ENCODE measurements around the gene PASK. TPM values are rescaled to one million over a fixed set of nuclear protein-coding genes. Genes with fewer than 3 reads are reported as not detected.

The PASK gene
- total and polyA plus RNA-seq, 2 donors (not counting 1 experiment from before 2014, with no cell fraction given) = 48.2 to 144 TPM

GRCh38 chr2:241140445-241140840 lies 8.8 kb downstream of the PASK start:
- no peaks in the 10 kb centered on the region for H3K9me3 Mint-ChIP-seq (ENCODE audit: insufficient read depth)
- intact Hi-C loops (cut with micrococcal nuclease) = no loop called here
- Histone ChIP-seq H3K27ac (ENCODE audit: low read length in 2 of 2) (no peak overlapping the region), H3K79me2 (ENCODE audit: control insufficient read depth, insufficient read depth, low read length) (peaks cover 35% of the 10 kb centered on the region), H3K4me2 (replicated peaks; ENCODE audit: low read depth, low read length, poor library complexity, severe bottlenecking) (no peak overlapping the region), H3K9me3 (ENCODE audit: control extremely low read depth in 1 of 3, control insufficient read depth in 2 of 3, insufficient read depth in 1 of 3, low read length in 2 of 3) (no peaks in the 10 kb centered on the region), H4K20me1 (ENCODE audit: control insufficient read depth, insufficient read depth, low read length, poor library complexity, severe bottlenecking) (no peaks in the 10 kb centered on the region), H3K27me3 (replicated peaks in 1 of 4; ENCODE audit: control extremely low read depth in 1 of 4, control insufficient read depth in 3 of 4, insufficient read depth in 4 of 4, low read length in 3 of 4) (no peaks in the 10 kb centered on the region), H3K9ac (ENCODE audit: low read length) (no peak overlapping the region), H3K4me3 (ENCODE audit: control extremely low read depth in 1 of 5, extremely low read depth in 1 of 5, insufficient read depth in 1 of 5, low read depth in 2 of 5, low read length in 4 of 5) (no peak overlapping the region), H3K36me3 (replicated peaks in 1 of 2; ENCODE audit: control extremely low read depth in 1 of 2, control insufficient read depth in 1 of 2, extremely low read depth in 1 of 2, insufficient read depth in 2 of 2, low read length in 1 of 2) (peaks cover 0 to 35% of the 10 kb centered on the region in 2 experiments), H2AFZ (ENCODE audit: insufficient read depth, low read depth, low read length, poor library complexity, severe bottlenecking) (no peak overlapping the region), H3K4me1 (ENCODE audit: control insufficient read depth in 2 of 2, insufficient read depth in 2 of 2, low read length in 2 of 2) (no peaks in the 10 kb centered on the region)
- no peaks in the 10 kb centered on the region for H3K4me1 Mint-ChIP-seq
- no peaks in the 10 kb centered on the region for H3K27me3 Mint-ChIP-seq
- TF ChIP-seq CTCF (IDR thresholded peaks at IDR 0.05) = no peak
- no peak for TF ChIP-seq EZH2 (IDR thresholded peaks at IDR 0.05; ENCODE audit: borderline replicate concordance, insufficient read depth, low read depth, low read length, poor library complexity, severe bottlenecking)
- POLR2A ChIA-PET = interaction anchor here (1.7 kb wide), 1 partner anchor 10 kb away, joined by 4 read pairs; no protein-coding TSS in a partner anchor
- ATAC-seq (ENCODE audit: low read depth) (no peak), DNase-seq (no peak)
- WGBS (ENCODE audit: insufficient coverage) = 98% methylated on average over 10 of the region's 10 CpGs
- H3K27ac Mint-ChIP-seq = no peak overlapping the region
- no peak overlapping the region for H3K4me3 Mint-ChIP-seq
- CTCF ChIA-PET = no interaction called here

- no peaks in the 10 kb centered on the region for H3K4me1 ChIP-seq (ENCODE audit: control insufficient read depth in 2 of 2, insufficient read depth in 2 of 2, low read length in 2 of 2)
- 96% methylated on average over 22 of the region's 24 CpGs for WGBS (ENCODE audit: insufficient coverage)
- intact Hi-C loops (cut with micrococcal nuclease) = no loop called here
- TF ChIP-seq CTCF (IDR thresholded peaks at IDR 0.05) (no peak), EZH2 (IDR thresholded peaks at IDR 0.05; ENCODE audit: borderline replicate concordance, insufficient read depth, low read depth, low read length, poor library complexity, severe bottlenecking) (no peak)
- H3K4me3 ChIP-seq (ENCODE audit: control extremely low read depth in 1 of 5, extremely low read depth in 1 of 5, insufficient read depth in 1 of 5, low read depth in 2 of 5, low read length in 4 of 5) = no peak overlapping the region
- ChIA-PET CTCF (no interaction called here), POLR2A (interaction anchor here (1.7 kb wide), 1 partner anchor 9 kb away, joined by 4 read pairs; no protein-coding TSS in a partner anchor)
- H3K27ac ChIP-seq (ENCODE audit: low read length in 2 of 2) = no peak overlapping the region
- peaks cover 35% of the 10 kb centered on the region for H3K79me2 ChIP-seq (ENCODE audit: control insufficient read depth, insufficient read depth, low read length)
- H2AFZ ChIP-seq (ENCODE audit: insufficient read depth, low read depth, low read length, poor library complexity, severe bottlenecking) = no peak overlapping the region
- no peak overlapping the region for H3K9ac ChIP-seq (ENCODE audit: low read length)
- no peaks in the 10 kb centered on the region for H3K9me3 Mint-ChIP-seq (ENCODE audit: insufficient read depth)
- no peaks in the 10 kb centered on the region for H3K4me1 Mint-ChIP-seq
- H3K27ac Mint-ChIP-seq = no peak overlapping the region
- H3K27me3 ChIP-seq (replicated peaks in 1 of 4; ENCODE audit: control extremely low read depth in 1 of 4, control insufficient read depth in 3 of 4, insufficient read depth in 4 of 4, low read length in 3 of 4) = no peaks in the 10 kb centered on the region
- no peaks in the 10 kb centered on the region for H4K20me1 ChIP-seq (ENCODE audit: control insufficient read depth, insufficient read depth, low read length, poor library complexity, severe bottlenecking)
- H3K4me3 Mint-ChIP-seq = no peak overlapping the region
- DNase-seq = no peak
- no peak overlapping the region for H3K4me2 ChIP-seq (replicated peaks; ENCODE audit: low read depth, low read length, poor library complexity, severe bottlenecking)
- no peaks in the 10 kb centered on the region for H3K27me3 Mint-ChIP-seq
- ATAC-seq (ENCODE audit: low read depth) = no peak
- peaks cover 0 to 35% of the 10 kb centered on the region in 2 experiments for H3K36me3 ChIP-seq (replicated peaks in 1 of 2; ENCODE audit: control extremely low read depth in 1 of 2, control insufficient read depth in 1 of 2, extremely low read depth in 1 of 2, insufficient read depth in 2 of 2, low read length in 1 of 2)
- no peaks in the 10 kb centered on the region for H3K9me3 ChIP-seq (ENCODE audit: control extremely low read depth in 1 of 3, control insufficient read depth in 2 of 3, insufficient read depth in 1 of 3, low read length in 2 of 3)
These were observed 9.5 kb downstream of the PASK start for GRCh38 chr2:241139531-241140444.

Measured in B cell (primary cell).